SK-N-SH treated with all-trans-retinoic acid at 6 μM for 48 hours (cell line): ENCODE data around the gene MTHFD2.

Source experiments
- ATAC-seq: fragments of 200-7000 bp; cut with Tn5 transposase; 3 replicates; pipeline ENCODE4 v1.9.1; 2020; ENCODE audit warnings: mild to moderate bottlenecking, moderate library complexity
- ARNTL ChIP-seq: fragments of 450-650 bp; formaldehyde crosslinking; IDR thresholded peaks from 2 replicates; pipeline ENCODE4 v1.5.0; 2020; ENCODE audit warnings: low read depth, mild to moderate bottlenecking, moderate library complexity, borderline replicate concordance
- BACH2 ChIP-seq: fragments of 250-450 bp; sonication (Bioruptor Pico); IDR thresholded peaks from 2 replicates; pipeline ENCODE4 v1.9.0; 2021; ENCODE audit warnings: mild to moderate bottlenecking, borderline replicate concordance
- CSDC2 ChIP-seq: fragments of 250-450 bp; sonication (Bioruptor Pico); IDR thresholded peaks from 2 replicates; pipeline ENCODE4 v1.5.0; 2020; ENCODE audit warnings: mild to moderate bottlenecking, moderate library complexity
- ESRRG ChIP-seq: fragments of 250-450 bp; sonication (Bioruptor Pico); IDR thresholded peaks from 2 replicates; pipeline ENCODE4 v1.6.1; 2021; ENCODE audit warnings: mild to moderate bottlenecking
- GLIS3 ChIP-seq: fragments of 250-450 bp; sonication (Bioruptor Pico); IDR thresholded peaks from 2 replicates; pipeline ENCODE4 v1.5.0; 2020; ENCODE audit warnings: mild to moderate bottlenecking, moderate library complexity
- OSR1 ChIP-seq: fragments of 250-450 bp; sonication (Bioruptor Pico); IDR thresholded peaks from 2 replicates; pipeline ENCODE4 v1.8.0; 2022; ENCODE audit warnings: moderate library complexity, mild to moderate bottlenecking, inconsistent platforms
- PPARA ChIP-seq: fragments of 250-450 bp; sonication (Bioruptor Pico); IDR thresholded peaks from 2 replicates; pipeline ENCODE4 v1.5.0; 2020; ENCODE audit warnings: mild to moderate bottlenecking, borderline replicate concordance
- RARB ChIP-seq: fragments of 250-450 bp; sonication (Bioruptor Pico); IDR thresholded peaks from 2 replicates; pipeline ENCODE4 v1.8.0; 2021; ENCODE audit warnings: mild to moderate bottlenecking, moderate library complexity
- TCF4 ChIP-seq: fragments of 250-450 bp; sonication (Bioruptor Pico); IDR thresholded peaks from 2 replicates; pipeline ENCODE4 v1.8.0; 2021; ENCODE audit warnings: mild to moderate bottlenecking, moderate library complexity, borderline replicate concordance
- TOX ChIP-seq: fragments of 250-450 bp; sonication (Bioruptor Pico); IDR thresholded peaks from 2 replicates; pipeline ENCODE4 v1.8.0; 2021; ENCODE audit warnings: mild to moderate bottlenecking, moderate library complexity, borderline replicate concordance
- TSHZ2 ChIP-seq: fragments of 250-450 bp; sonication (Bioruptor Pico); IDR thresholded peaks from 2 replicates; pipeline ENCODE4 v1.5.0; 2020; ENCODE audit warnings: mild to moderate bottlenecking, moderate library complexity
- ZC3H10 ChIP-seq: fragments of 250-450 bp; sonication (Bioruptor Pico); IDR thresholded peaks from 2 replicates; pipeline ENCODE4 v1.5.1; 2021; ENCODE audit warnings: mild to moderate bottlenecking, moderate library complexity
- ZFP3 ChIP-seq: fragments of 250-450 bp; sonication (Bioruptor Pico); IDR thresholded peaks from 2 replicates; pipeline ENCODE4 v1.5.0; 2020; ENCODE audit warnings: mild to moderate bottlenecking, moderate library complexity
- ZFP30 ChIP-seq: fragments of 450-650 bp; formaldehyde crosslinking; IDR thresholded peaks from 2 replicates; pipeline ENCODE4 v1.5.0; 2022; ENCODE audit warnings: mild to moderate bottlenecking, moderate library complexity
- ZNF565 ChIP-seq: fragments of 450-650 bp; formaldehyde crosslinking; conservative IDR thresholded peaks from 2 replicates; pipeline ENCODE4 v1.5.0; 2020; ENCODE audit warnings: low read depth, mild to moderate bottlenecking, moderate library complexity
- ZNF70 ChIP-seq: fragments of 450-650 bp; formaldehyde crosslinking; IDR thresholded peaks from 2 replicates; pipeline ENCODE4 v1.5.0; 2020; ENCODE audit warnings: mild to moderate bottlenecking, moderate library complexity
- ZNF8 ChIP-seq: fragments of 450-650 bp; formaldehyde crosslinking; IDR thresholded peaks from 2 replicates; pipeline ENCODE4 v1.5.0; 2020; ENCODE audit warnings: mild to moderate bottlenecking, moderate library complexity
- TF ChIP-seq, protein P1 (sequence below): fragments of 250-450 bp; sonication (Bioruptor Pico); IDR thresholded peaks from 2 replicates; pipeline ENCODE4 v1.8.0; 2020; ENCODE audit warnings: mild to moderate bottlenecking, moderate library complexity, borderline replicate concordance
- TF ChIP-seq, protein P2 (sequence below): fragments of 250-450 bp; sonication (Bioruptor Pico); IDR thresholded peaks from 2 replicates; pipeline ENCODE4 v1.5.1; 2021; ENCODE audit warnings: mild to moderate bottlenecking, moderate library complexity
- TF ChIP-seq, protein P3 (sequence below): fragments of 250-450 bp; sonication (Bioruptor Pico); IDR thresholded peaks from 2 replicates; pipeline ENCODE4 v1.5.1; 2020; ENCODE audit warnings: low read depth, mild to moderate bottlenecking, moderate library complexity

The MTHFD2 gene

DNA sequence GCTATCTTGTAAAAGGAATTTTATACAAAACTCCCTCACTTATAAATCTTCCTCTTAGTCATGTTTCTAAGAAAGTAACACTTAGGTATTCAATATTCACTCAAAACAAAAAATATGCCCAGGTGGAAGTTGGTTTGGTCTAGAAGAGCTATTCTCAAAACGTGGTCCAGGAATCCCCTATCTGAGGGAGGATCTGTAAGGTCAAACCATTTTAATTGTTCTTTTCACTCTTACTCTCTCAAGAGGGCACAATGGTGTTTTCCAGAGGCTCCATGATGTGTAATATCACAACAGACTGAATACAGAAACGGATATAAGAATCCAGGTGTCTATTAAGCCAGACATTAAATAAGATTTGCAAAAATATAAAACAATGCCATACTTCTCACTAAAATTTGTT is 29.7 kb upstream of the MTHFD2 start:
- no peak for TF ChIP-seq OSR1 (CRISPR knock-in tag)
- TF ChIP-seq, protein P1, sequence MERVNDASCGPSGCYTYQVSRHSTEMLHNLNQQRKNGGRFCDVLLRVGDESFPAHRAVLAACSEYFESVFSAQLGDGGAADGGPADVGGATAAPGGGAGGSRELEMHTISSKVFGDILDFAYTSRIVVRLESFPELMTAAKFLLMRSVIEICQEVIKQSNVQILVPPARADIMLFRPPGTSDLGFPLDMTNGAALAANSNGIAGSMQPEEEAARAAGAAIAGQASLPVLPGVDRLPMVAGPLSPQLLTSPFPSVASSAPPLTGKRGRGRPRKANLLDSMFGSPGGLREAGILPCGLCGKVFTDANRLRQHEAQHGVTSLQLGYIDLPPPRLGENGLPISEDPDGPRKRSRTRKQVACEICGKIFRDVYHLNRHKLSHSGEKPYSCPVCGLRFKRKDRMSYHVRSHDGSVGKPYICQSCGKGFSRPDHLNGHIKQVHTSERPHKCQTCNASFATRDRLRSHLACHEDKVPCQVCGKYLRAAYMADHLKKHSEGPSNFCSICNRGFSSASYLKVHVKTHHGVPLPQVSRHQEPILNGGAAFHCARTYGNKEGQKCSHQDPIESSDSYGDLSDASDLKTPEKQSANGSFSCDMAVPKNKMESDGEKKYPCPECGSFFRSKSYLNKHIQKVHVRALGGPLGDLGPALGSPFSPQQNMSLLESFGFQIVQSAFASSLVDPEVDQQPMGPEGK (CRISPR knock-in tag): no peak
- no peak for TF ChIP-seq ARNTL (CRISPR knock-in tag)
- no peak for TF ChIP-seq GLIS3 (CRISPR knock-in tag)
- no peak for TF ChIP-seq ZNF8 (CRISPR knock-in tag)
- TF ChIP-seq ZNF565 (CRISPR knock-in tag): no peak
- no peak for TF ChIP-seq ZNF70 (CRISPR knock-in tag)
- no peak for TF ChIP-seq ZFP3 (CRISPR knock-in tag)
- TF ChIP-seq ZC3H10 (CRISPR knock-in tag): no peak
- no peak for TF ChIP-seq TOX (CRISPR knock-in tag)
- TF ChIP-seq ESRRG (CRISPR knock-in tag): no peak
- TF ChIP-seq, protein P2, sequence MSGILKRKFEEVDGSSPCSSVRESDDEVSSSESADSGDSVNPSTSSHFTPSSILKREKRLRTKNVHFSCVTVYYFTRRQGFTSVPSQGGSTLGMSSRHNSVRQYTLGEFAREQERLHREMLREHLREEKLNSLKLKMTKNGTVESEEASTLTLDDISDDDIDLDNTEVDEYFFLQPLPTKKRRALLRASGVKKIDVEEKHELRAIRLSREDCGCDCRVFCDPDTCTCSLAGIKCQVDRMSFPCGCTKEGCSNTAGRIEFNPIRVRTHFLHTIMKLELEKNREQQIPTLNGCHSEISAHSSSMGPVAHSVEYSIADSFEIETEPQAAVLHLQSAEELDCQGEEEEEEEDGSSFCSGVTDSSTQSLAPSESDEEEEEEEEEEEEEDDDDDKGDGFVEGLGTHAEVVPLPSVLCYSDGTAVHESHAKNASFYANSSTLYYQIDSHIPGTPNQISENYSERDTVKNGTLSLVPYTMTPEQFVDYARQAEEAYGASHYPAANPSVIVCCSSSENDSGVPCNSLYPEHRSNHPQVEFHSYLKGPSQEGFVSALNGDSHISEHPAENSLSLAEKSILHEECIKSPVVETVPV (CRISPR knock-in tag): no peak
- TF ChIP-seq, protein P3, sequence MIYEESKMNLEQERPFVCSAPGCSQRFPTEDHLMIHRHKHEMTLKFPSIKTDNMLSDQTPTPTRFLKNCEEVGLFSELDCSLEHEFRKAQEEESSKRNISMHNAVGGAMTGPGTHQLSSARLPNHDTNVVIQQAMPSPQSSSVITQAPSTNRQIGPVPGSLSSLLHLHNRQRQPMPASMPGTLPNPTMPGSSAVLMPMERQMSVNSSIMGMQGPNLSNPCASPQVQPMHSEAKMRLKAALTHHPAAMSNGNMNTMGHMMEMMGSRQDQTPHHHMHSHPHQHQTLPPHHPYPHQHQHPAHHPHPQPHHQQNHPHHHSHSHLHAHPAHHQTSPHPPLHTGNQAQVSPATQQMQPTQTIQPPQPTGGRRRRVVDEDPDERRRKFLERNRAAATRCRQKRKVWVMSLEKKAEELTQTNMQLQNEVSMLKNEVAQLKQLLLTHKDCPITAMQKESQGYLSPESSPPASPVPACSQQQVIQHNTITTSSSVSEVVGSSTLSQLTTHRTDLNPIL: no peak
- no peak for TF ChIP-seq ZFP30 (CRISPR knock-in tag)
- no peak for TF ChIP-seq TCF4
- TF ChIP-seq TSHZ2 (CRISPR knock-in tag): no peak
- TF ChIP-seq RARB: no peak
- no peak for TF ChIP-seq PPARA
- no peak for TF ChIP-seq BACH2
- TF ChIP-seq, all 23 proteins: peak for 0
- ATAC-seq: no peak

DNA sequence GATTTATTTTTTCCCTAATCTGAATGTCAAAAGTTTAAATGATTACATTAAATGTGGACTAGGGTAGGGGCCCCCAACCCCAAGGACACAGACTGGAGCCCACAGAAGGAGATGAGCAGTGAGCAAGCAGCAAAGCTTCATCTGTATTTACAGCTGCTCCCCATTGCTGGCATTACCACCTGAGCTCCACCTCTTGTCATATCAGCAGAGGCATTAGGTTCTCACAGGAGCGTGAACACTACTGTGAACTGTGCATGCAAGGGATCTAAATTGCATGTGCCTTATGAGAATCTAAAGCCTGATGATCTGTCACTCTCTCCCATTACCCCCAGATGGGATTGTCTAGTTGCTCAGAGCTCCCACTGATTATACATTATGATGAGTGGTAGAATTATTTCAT is 23.5 kb upstream of the MTHFD2 start:
- TF ChIP-seq ZC3H10 (CRISPR knock-in tag) (no peak), TOX (CRISPR knock-in tag) (no peak), BACH2 (no peak), ZFP3 (CRISPR knock-in tag) (no peak)
- TF ChIP-seq, all 23 proteins: peak for 0
- ATAC-seq: no peak

GRCh38 chr2:74177696-74178095 is 20.7 kb upstream of the MTHFD2 start:
- TF ChIP-seq CSDC2 (no peak), ZNF70 (CRISPR knock-in tag) (no peak), ZC3H10 (CRISPR knock-in tag) (no peak), OSR1 (CRISPR knock-in tag) (no peak), TSHZ2 (CRISPR knock-in tag) (no peak), ARNTL (CRISPR knock-in tag) (no peak)
- no peak for ATAC-seq
